Bronchial epithelial cell (primary cell): ENCODE data around the gene CGN. TPM values are rescaled to one million over a fixed set of nuclear protein-coding genes. Genes with fewer than 3 reads are reported as not detected.

Experiments used
- DNase-seq: peaks from one replicate; pipeline ENCODE4 v3.0.0-alpha.2; 2010; ENCODE audit warnings: low read depth
- FAIRE-seq: peaks from 2 replicates; lab custom pipeline; 2011; peaks lifted over from hg19 to GRCh38; lab: Jason Lieb, UNC
- H3K27me3 ChIP-seq: 2 replicates; pipeline ENCODE4 v1.5.1; 2011; ENCODE audit warnings: low read length; ENCODE audit not compliant: control insufficient read depth, insufficient read depth
- H3K36me3 ChIP-seq: 2 replicates; pipeline ENCODE4 v1.5.1; 2011; ENCODE audit warnings: low read length; ENCODE audit not compliant: control insufficient read depth, insufficient read depth
- H3K4me3 ChIP-seq: 2 replicates; pipeline ENCODE4 v1.5.1; 2011; ENCODE audit warnings: mild to moderate bottlenecking, low read depth, low read length, control low read depth
- total RNA-seq: library from RNA; depleted of rRNA; stranded (reverse); fragments of >200 nt; gene quantifications from 2 replicates; pipeline ENCODE4 v1.2.1, GENCODE V29; 2014
- TF ChIP-seq, protein P1 (sequence below): IDR thresholded peaks from 2 replicates; pipeline ENCODE4 v1.5.1; 2011; ENCODE audit warnings: mild to moderate bottlenecking, moderate library complexity, low read length, control low read depth, inconsistent platforms; ENCODE audit not compliant: insufficient read depth, severe bottlenecking

Gene CGN
- total RNA-seq, 1 donor from 2014 or later = 4.2 TPM

GRCh38 chr1:151509350-151510019 is 1.7 kb upstream of the CGN start:
- TF ChIP-seq, protein P1, sequence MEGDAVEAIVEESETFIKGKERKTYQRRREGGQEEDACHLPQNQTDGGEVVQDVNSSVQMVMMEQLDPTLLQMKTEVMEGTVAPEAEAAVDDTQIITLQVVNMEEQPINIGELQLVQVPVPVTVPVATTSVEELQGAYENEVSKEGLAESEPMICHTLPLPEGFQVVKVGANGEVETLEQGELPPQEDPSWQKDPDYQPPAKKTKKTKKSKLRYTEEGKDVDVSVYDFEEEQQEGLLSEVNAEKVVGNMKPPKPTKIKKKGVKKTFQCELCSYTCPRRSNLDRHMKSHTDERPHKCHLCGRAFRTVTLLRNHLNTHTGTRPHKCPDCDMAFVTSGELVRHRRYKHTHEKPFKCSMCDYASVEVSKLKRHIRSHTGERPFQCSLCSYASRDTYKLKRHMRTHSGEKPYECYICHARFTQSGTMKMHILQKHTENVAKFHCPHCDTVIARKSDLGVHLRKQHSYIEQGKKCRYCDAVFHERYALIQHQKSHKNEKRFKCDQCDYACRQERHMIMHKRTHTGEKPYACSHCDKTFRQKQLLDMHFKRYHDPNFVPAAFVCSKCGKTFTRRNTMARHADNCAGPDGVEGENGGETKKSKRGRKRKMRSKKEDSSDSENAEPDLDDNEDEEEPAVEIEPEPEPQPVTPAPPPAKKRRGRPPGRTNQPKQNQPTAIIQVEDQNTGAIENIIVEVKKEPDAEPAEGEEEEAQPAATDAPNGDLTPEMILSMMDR = no peak
- DNase-seq (no peak), FAIRE-seq (no peak)
- no peak overlapping the region for H3K4me3 ChIP-seq
- H3K27me3 ChIP-seq = no peaks in the 10 kb centered on the region
- no peaks in the 10 kb centered on the region for H3K36me3 ChIP-seq

GRCh38 chr1:151510020-151510405 is 1.2 kb upstream of the CGN start:
- TF ChIP-seq, protein P1 = no peak
- FAIRE-seq = no peak
- Histone ChIP-seq H3K36me3 (no peaks in the 10 kb centered on the region), H3K27me3 (no peaks in the 10 kb centered on the region), H3K4me3 (no peak overlapping the region)
- no peak for DNase-seq

DNA sequence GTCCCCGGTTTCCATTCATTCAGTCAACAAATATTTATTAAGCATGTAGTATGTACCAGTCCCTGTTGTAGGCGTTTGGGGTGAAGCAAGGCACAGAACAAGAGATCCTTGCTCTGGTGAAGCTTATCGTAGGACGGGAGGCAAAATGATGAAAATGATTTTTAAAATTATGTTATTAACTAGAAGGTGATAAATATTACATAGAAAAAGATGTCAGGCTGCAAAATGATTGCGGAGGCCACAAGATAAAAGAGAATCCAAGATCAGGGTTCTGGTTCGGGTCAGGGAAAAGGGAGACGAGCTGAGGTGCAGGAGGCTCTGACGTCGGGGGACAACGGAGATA is 602 bp upstream of the CGN start:
- Histone ChIP-seq H3K4me3 (peak overlapping the region; percentile 65), H3K27me3 (no peaks in the 10 kb centered on the region), H3K36me3 (no peaks in the 10 kb centered on the region)
- TF ChIP-seq, protein P1 = no peak
- FAIRE-seq (no peak), DNase-seq (no peak)

DNA sequence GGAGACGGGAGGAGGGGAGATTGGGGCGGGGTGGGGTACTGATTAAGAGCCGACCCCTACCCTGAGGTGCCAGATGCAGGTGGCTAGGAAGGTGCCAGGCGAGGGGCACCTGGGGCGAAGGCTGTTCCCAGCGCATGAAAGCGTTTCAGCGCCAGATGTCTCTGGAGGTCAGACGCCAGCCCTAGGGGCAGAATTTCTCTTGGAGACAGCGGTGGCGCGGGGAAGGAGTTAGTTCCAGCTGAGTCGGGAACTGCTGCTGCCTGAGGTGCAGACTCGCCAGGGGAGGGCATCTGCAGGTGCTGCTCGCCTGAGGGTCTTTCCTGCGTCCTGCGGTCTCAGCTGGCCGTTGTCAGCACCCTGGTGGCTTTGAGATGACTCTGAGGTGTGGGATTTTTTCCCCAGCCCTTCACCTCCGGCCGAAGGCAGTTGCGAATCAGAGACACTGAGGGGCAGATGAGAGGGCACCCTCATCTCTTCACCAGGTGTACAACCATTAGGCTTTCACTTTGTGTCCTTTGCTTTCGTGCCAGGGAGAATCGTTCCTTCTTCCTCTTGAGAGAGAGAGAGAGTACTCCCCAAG is 539 bp downstream of the CGN start:
- Histone ChIP-seq H3K27me3 (no peaks in the 10 kb centered on the region), H3K4me3 (peak overlapping the region; percentile 65), H3K36me3 (no peaks in the 10 kb centered on the region)
- DNase-seq (no peak), FAIRE-seq (no peak)
- TF ChIP-seq, protein P1 = peak; percentile 19

- DNase-seq (peak; percentile 28), FAIRE-seq (peak; percentile 36)
- TF ChIP-seq, protein P1 = no peak
- peak overlapping the region; percentile 65 for H3K4me3 ChIP-seq
- H3K27me3 ChIP-seq = no peaks in the 10 kb centered on the region
- no peaks in the 10 kb centered on the region for H3K36me3 ChIP-seq
Observed at GRCh38 chr1:151512326-151512725, 1.1 kb downstream of the CGN start.
